ENCODE results near the gene GSG1L.

The GSG1L gene

GRCh38 chr16:28063591-28064061, at the start of gene GSG1L:
TSS of gene GSG1L (minus strand) at chr16:28063714. CDS start at chr16:28063424, 290 bp downstream.
- DNase-seq, result peak; percentile 0

GRCh38 chr16:28112908-28113307, 49.4 kb upstream of the GSG1L start:
- DNase-seq, result no peak

GRCh38 chr16:28110977-28111376, 47.5 kb upstream of the GSG1L start:
- DNase-seq, result no peak

- DNase-seq, result no peak
These were observed 47.0 kb upstream of the GSG1L start for GRCh38 chr16:28110479-28110878.

GRCh38 chr16:28110074-28110473, 46.6 kb upstream of the GSG1L start:
- DNase-seq, result no peak

- DNase-seq, result no peak
These were observed 45.2 kb upstream of the GSG1L start for GRCh38 chr16:28108590-28109247.

GRCh38 chr16:28107232-28107631, 43.7 kb upstream of the GSG1L start:
- DNase-seq, result no peak

- peak; percentile 28 for DNase-seq
These were observed 43.1 kb upstream of the GSG1L start for GRCh38 chr16:28106467-28107215.

- no peak for DNase-seq
These were observed 42.4 kb upstream of the GSG1L start for GRCh38 chr16:28105954-28106353.

- DNase-seq, result no peak
These were observed 41.8 kb upstream of the GSG1L start for GRCh38 chr16:28105297-28105696.

- no peak for DNase-seq
These were observed 40.9 kb upstream of the GSG1L start for GRCh38 chr16:28104404-28104803.

GRCh38 chr16:28103516-28104170, 40.1 kb upstream of the GSG1L start:
- DNase-seq, result no peak

- no peak for DNase-seq
These were observed 38.0 kb upstream of the GSG1L start for GRCh38 chr16:28101533-28101890.

GRCh38 chr16:28100810-28101532, 37.5 kb upstream of the GSG1L start:
- no peak for DNase-seq

- no peak for DNase-seq
These were observed 35.7 kb upstream of the GSG1L start for GRCh38 chr16:28098959-28099945.

GRCh38 chr16:28098171-28098958, 34.9 kb upstream of the GSG1L start:
- no peak for DNase-seq

- no peak for DNase-seq
These were observed 33.7 kb upstream of the GSG1L start for GRCh38 chr16:28096983-28097899.

- no peak for DNase-seq
These were observed 29.8 kb upstream of the GSG1L start for GRCh38 chr16:28093385-28093725.

- DNase-seq, result no peak
These were observed 29.3 kb upstream of the GSG1L start for GRCh38 chr16:28092721-28093384.

GRCh38 chr16:28091656-28092055, 28.1 kb upstream of the GSG1L start:
- DNase-seq, result no peak
